ENCODE measurements around the gene TPST1.
"Not testable (repeated sequence)": the region's sequence is repeated elsewhere in the genome, so short reads cannot be mapped to it uniquely, and the experiment has no call there.

The TPST1 gene

GRCh38 chr7:66396052-66396451 lies 190.9 kb downstream of the TPST1 start:
- DNase-seq, result not testable (repeated sequence)

GRCh38 chr7:66398841-66399240 lies 193.7 kb downstream of the TPST1 start:
- DNase-seq, result not testable (repeated sequence)

- no peak for DNase-seq
Observed at GRCh38 chr7:66399566-66399965, 194.4 kb downstream of the TPST1 start.

- no peak for DNase-seq
Observed at GRCh38 chr7:66400400-66400799, 195.3 kb downstream of the TPST1 start.

GRCh38 chr7:66401126-66401525 lies 196.0 kb downstream of the TPST1 start:
- not testable (repeated sequence) for DNase-seq

- DNase-seq, result not testable (repeated sequence)
Observed at GRCh38 chr7:66401932-66402331, 196.8 kb downstream of the TPST1 start.

GRCh38 chr7:66403564-66403963 lies 198.4 kb downstream of the TPST1 start:
- no peak for DNase-seq

- no peak for DNase-seq
Observed at GRCh38 chr7:66409493-66409892, 204.4 kb downstream of the TPST1 start.

All from Kasumi-1 (cell line).